ENCODE results near the gene C10orf95. TPM values are rescaled to one million over a fixed set of nuclear protein-coding genes. Genes with fewer than 3 reads are reported as not detected.

Gene C10orf95
- total RNA-seq, 1 experiment from 2014 or later, result 0.06 TPM

DNA sequence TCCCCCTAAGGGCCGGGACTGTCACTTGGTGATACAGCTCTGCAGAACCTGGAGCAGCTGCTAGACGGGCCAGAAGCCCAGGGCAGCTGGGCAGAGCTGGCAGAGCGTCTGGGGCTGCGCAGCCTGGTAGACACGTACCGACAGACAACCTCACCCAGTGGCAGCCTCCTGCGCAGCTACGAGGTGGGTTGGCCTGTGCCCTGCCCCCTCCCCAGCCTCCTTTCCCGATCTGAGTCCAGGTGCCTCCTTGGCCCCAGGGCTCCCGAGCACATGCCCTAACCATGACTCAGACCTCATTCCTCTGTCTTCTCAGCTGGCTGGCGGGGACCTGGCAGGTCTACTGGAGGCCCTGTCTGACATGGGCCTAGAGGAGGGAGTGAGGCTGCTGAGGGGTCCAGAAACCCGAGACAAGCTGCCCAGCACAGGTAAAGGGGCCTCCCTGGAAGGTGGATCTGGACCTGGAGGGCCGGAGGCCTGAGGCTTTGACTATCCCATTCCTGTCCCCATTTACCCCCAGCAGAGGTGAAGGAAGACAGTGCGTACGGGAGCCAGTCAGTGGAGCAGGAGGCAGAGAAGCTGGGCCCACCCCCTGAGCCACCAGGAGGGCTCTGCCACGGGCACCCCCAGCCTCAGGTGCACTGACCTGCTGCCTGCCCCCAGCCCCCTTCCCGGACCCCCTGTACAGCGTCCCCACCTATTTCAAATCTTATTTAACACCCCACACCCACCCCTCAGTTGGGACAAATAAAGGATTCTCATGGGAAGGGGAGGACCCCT lies 49.4 kb downstream of the C10orf95 start:
- DNase-seq (ENCODE audit: low read depth), result peak; percentile 11

GRCh38 chr10:102401342-102401654 lies 50.0 kb downstream of the C10orf95 start:
- DNase-seq (ENCODE audit: low read depth), result no peak

DNA sequence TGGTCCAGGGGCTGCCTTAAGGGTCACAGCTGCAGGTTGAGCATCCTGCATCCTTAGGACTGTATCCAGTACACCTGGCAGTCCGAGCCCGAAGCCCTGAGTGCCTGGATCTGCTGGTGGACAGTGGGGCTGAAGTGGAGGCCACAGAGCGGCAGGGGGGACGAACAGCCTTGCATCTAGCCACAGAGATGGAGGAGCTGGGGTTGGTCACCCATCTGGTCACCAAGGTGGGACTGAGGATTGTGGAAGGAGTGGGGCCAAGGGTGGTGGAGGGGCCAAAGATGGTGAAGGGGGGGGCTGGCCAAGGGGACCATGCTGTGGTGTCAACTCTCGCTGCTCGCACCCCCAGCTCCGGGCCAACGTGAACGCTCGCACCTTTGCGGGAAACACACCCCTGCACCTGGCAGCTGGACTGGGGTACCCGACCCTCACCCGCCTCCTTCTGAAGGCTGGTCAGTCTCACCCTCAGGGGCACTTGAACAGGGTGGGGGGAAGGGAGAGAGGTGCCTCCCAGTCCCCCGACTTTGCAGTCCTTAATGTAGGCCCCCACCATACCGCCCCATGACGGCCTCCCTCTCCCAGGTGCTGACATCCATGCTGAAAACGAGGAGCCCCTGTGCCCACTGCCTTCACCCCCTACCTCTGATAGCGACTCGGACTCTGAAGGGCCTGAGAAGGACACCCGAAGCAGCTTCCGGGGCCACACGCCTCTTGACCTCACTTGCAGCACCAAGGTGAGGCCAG lies 50.6 kb downstream of the C10orf95 start:
- DNase-seq (ENCODE audit: low read depth), result no peak

GRCh38 chr10:102400076-102400475 lies 51.3 kb downstream of the C10orf95 start:
- no peak for DNase-seq (ENCODE audit: low read depth)

Other genes with a start within 250 kb of the C10orf95 start
- 4.9 and 6.4 TPM in 2 replicates for gene ELOVL3, start 225.2 kb downstream of the C10orf95 start, total RNA-seq (2014; rRNA removed)
- gene PITX3, start 210.0 kb downstream of the C10orf95 start, total RNA-seq (2014; rRNA removed), result 6.5 and 6.9 TPM in 2 replicates
- gene GBF1, start 206.0 kb downstream of the C10orf95 start, total RNA-seq (2014; rRNA removed), result 43.9 and 45.1 TPM in 2 replicates
- 15.8 and 16.6 TPM in 2 replicates for gene NFKB2, start 55.8 kb downstream of the C10orf95 start, total RNA-seq (2014; rRNA removed)
- 0.46 TPM in 1 of 2 replicates, not detected in the other for gene PSD, start 32.8 kb downstream of the C10orf95 start, total RNA-seq (2014; rRNA removed)
- gene FBXL15, start 30.7 kb downstream of the C10orf95 start, total RNA-seq (2014; rRNA removed), result 15.9 and 22.5 TPM in 2 replicates
- 89.3 and 91.4 TPM in 2 replicates for gene CUEDC2, start 19.0 kb downstream of the C10orf95 start, total RNA-seq (2014; rRNA removed)
- 139 and 159 TPM in 2 replicates for gene ACTR1A, start 51.2 kb upstream of the C10orf95 start, total RNA-seq (2014; rRNA removed)
- 4.0 and 4.3 TPM in 2 replicates for gene SUFU, start 52.4 kb upstream of the C10orf95 start, total RNA-seq (2014; rRNA removed)
- 135 and 136 TPM in 2 replicates for gene TRIM8, start 192.9 kb upstream of the C10orf95 start, total RNA-seq (2014; rRNA removed)